ENCODE data around the gene GUCY1A2. TPM values are rescaled to one million over a fixed set of nuclear protein-coding genes. Genes with fewer than 3 reads are reported as not detected.

Gene GUCY1A2
- total RNA-seq, 2 experiments from 2014 or later = not detected

GRCh38 chr11:106765469-106766258 lies 252.6 kb downstream of the GUCY1A2 start:
- H3K27ac Mint-ChIP-seq = no peak overlapping the region
- DNase-seq (no peak), ATAC-seq (no peak)
- no peaks in the 10 kb centered on the region for H3K27me3 Mint-ChIP-seq
- no peaks in the 10 kb centered on the region for H3K4me1 Mint-ChIP-seq
- POLR2A ChIA-PET = interaction anchor here (0.7 kb wide), 1 partner anchor 11 kb away, joined by 3 read pairs; no protein-coding TSS in a partner anchor
- H3K4me3 Mint-ChIP-seq = no peak overlapping the region
- no peaks in the 10 kb centered on the region for H3K9me3 Mint-ChIP-seq (ENCODE audit: low read depth)
- H3K36me3 Mint-ChIP-seq (ENCODE audit: low read depth) = no peaks in the 10 kb centered on the region
- intact Hi-C loops (cut with DNase I, micrococcal nuclease) = no loop called here
- CTCF ChIA-PET = no interaction called here

GRCh38 chr11:106763501-106763900 lies 254.8 kb downstream of the GUCY1A2 start:
- Mint-ChIP-seq H3K9me3 (ENCODE audit: low read depth) (peaks cover 2% of the 10 kb centered on the region), H3K4me3 (no peak overlapping the region), H3K27ac (no peak overlapping the region), H3K27me3 (no peaks in the 10 kb centered on the region), H3K4me1 (no peaks in the 10 kb centered on the region), H3K36me3 (ENCODE audit: low read depth) (no peaks in the 10 kb centered on the region)
- ChIA-PET CTCF (interaction anchor here (0.7 kb wide), 1 partner anchor 18 kb away, joined by 3 read pairs; no protein-coding TSS in a partner anchor), POLR2A (no interaction called here)
- ATAC-seq (no peak), DNase-seq (no peak)
- intact Hi-C loops (cut with DNase I, micrococcal nuclease) = no loop called here

GRCh38 chr11:106761745-106762144 lies 256.5 kb downstream of the GUCY1A2 start:
- Mint-ChIP-seq H3K27ac (no peak overlapping the region), H3K4me1 (no peaks in the 10 kb centered on the region), H3K36me3 (ENCODE audit: low read depth) (no peaks in the 10 kb centered on the region), H3K4me3 (no peak overlapping the region), H3K9me3 (ENCODE audit: low read depth) (peaks cover 2% of the 10 kb centered on the region), H3K27me3 (no peaks in the 10 kb centered on the region)
- POLR2A ChIA-PET = no interaction called here
- ATAC-seq = no peak
- intact Hi-C loops (cut with DNase I, micrococcal nuclease) = no loop called here
- CTCF ChIA-PET = no interaction called here
- DNase-seq = no peak

- ChIA-PET POLR2A (no interaction called here), CTCF (no interaction called here)
- H3K27ac Mint-ChIP-seq = no peak overlapping the region
- no peak for ATAC-seq
- no peaks in the 10 kb centered on the region for H3K36me3 Mint-ChIP-seq (ENCODE audit: low read depth)
- no peaks in the 10 kb centered on the region for H3K4me1 Mint-ChIP-seq
- H3K4me3 Mint-ChIP-seq = no peak overlapping the region
- H3K9me3 Mint-ChIP-seq (ENCODE audit: low read depth) = peaks cover 2% of the 10 kb centered on the region
- no peak for DNase-seq
- intact Hi-C loops (cut with DNase I, micrococcal nuclease) = no loop called here
- no peaks in the 10 kb centered on the region for H3K27me3 Mint-ChIP-seq
These were observed 257.0 kb downstream of the GUCY1A2 start for GRCh38 chr11:106761240-106761639.

- Mint-ChIP-seq H3K27me3 (no peaks in the 10 kb centered on the region), H3K9me3 (ENCODE audit: low read depth) (peaks cover 1% of the 10 kb centered on the region), H3K36me3 (ENCODE audit: low read depth) (no peaks in the 10 kb centered on the region), H3K4me3 (no peak overlapping the region), H3K4me1 (no peaks in the 10 kb centered on the region), H3K27ac (no peak overlapping the region)
- intact Hi-C loops (cut with DNase I, micrococcal nuclease) = no loop called here
- CTCF ChIA-PET = no interaction called here
- ATAC-seq = no peak
- no peak for DNase-seq
- POLR2A ChIA-PET = no interaction called here
These were observed 270.2 kb downstream of the GUCY1A2 start for GRCh38 chr11:106748059-106748458.

- intact Hi-C loops (cut with DNase I, micrococcal nuclease) = no loop called here
- Mint-ChIP-seq H3K27ac (no peak overlapping the region), H3K27me3 (no peaks in the 10 kb centered on the region), H3K4me1 (no peaks in the 10 kb centered on the region), H3K4me3 (no peak overlapping the region), H3K36me3 (ENCODE audit: low read depth) (no peaks in the 10 kb centered on the region), H3K9me3 (ENCODE audit: low read depth) (no peaks in the 10 kb centered on the region)
- ChIA-PET POLR2A (no interaction called here), CTCF (interaction anchor here (0.7 kb wide), 1 partner anchor 17 kb away, joined by 3 read pairs; no protein-coding TSS in a partner anchor)
- no peak for DNase-seq
- no peak for ATAC-seq
These were observed 272.3 kb downstream of the GUCY1A2 start for GRCh38 chr11:106745941-106746340.

- no peak for ATAC-seq
- H3K4me1 Mint-ChIP-seq = no peaks in the 10 kb centered on the region
- no peaks in the 10 kb centered on the region for H3K36me3 Mint-ChIP-seq (ENCODE audit: low read depth)
- intact Hi-C loops (cut with DNase I, micrococcal nuclease) = no loop called here
- no peak overlapping the region for H3K4me3 Mint-ChIP-seq
- ChIA-PET CTCF (no interaction called here), POLR2A (no interaction called here)
- no peak for DNase-seq
- no peak overlapping the region for H3K27ac Mint-ChIP-seq
- peaks cover 24% of the 10 kb centered on the region for H3K9me3 Mint-ChIP-seq (ENCODE audit: low read depth)
- no peaks in the 10 kb centered on the region for H3K27me3 Mint-ChIP-seq
These were observed 284.6 kb downstream of the GUCY1A2 start for GRCh38 chr11:106733635-106734034.

- no peaks in the 10 kb centered on the region for H3K36me3 Mint-ChIP-seq (ENCODE audit: low read depth)
- ChIA-PET POLR2A (no interaction called here), CTCF (no interaction called here)
- no peak overlapping the region for H3K27ac Mint-ChIP-seq
- ATAC-seq (no peak), DNase-seq (no peak)
- H3K27me3 Mint-ChIP-seq = no peaks in the 10 kb centered on the region
- H3K4me1 Mint-ChIP-seq = no peaks in the 10 kb centered on the region
- intact Hi-C loops (cut with DNase I, micrococcal nuclease) = no loop called here
- no peak overlapping the region for H3K4me3 Mint-ChIP-seq
- H3K9me3 Mint-ChIP-seq (ENCODE audit: low read depth) = peaks cover 6% of the 10 kb centered on the region
These were observed 289.4 kb downstream of the GUCY1A2 start for GRCh38 chr11:106728859-106729258.

GRCh38 chr11:106728379-106728778 lies 289.9 kb downstream of the GUCY1A2 start:
- ATAC-seq (no peak), DNase-seq (no peak)
- H3K9me3 Mint-ChIP-seq (ENCODE audit: low read depth) = peaks cover 4% of the 10 kb centered on the region
- H3K27me3 Mint-ChIP-seq = no peaks in the 10 kb centered on the region
- CTCF ChIA-PET = no interaction called here
- H3K36me3 Mint-ChIP-seq (ENCODE audit: low read depth) = no peaks in the 10 kb centered on the region
- intact Hi-C loops (cut with DNase I, micrococcal nuclease) = no loop called here
- POLR2A ChIA-PET = no interaction called here
- no peak overlapping the region for H3K27ac Mint-ChIP-seq
- no peak overlapping the region for H3K4me3 Mint-ChIP-seq
- H3K4me1 Mint-ChIP-seq = no peaks in the 10 kb centered on the region

GRCh38 chr11:106727256-106727655 lies 291.0 kb downstream of the GUCY1A2 start:
- CTCF ChIA-PET = no interaction called here
- Mint-ChIP-seq H3K27ac (no peak overlapping the region), H3K4me3 (no peak overlapping the region), H3K4me1 (no peaks in the 10 kb centered on the region), H3K27me3 (no peaks in the 10 kb centered on the region), H3K36me3 (ENCODE audit: low read depth) (no peaks in the 10 kb centered on the region), H3K9me3 (ENCODE audit: low read depth) (peaks cover 4% of the 10 kb centered on the region)
- no peak for ATAC-seq
- POLR2A ChIA-PET = no interaction called here
- intact Hi-C loops (cut with DNase I, micrococcal nuclease) = no loop called here
- no peak for DNase-seq

GRCh38 chr11:106724293-106724892 lies 293.9 kb downstream of the GUCY1A2 start:
- DNase-seq = no peak
- ChIA-PET POLR2A (no interaction called here), CTCF (no interaction called here)
- H3K4me1 Mint-ChIP-seq = no peaks in the 10 kb centered on the region
- ATAC-seq = no peak
- H3K9me3 Mint-ChIP-seq (ENCODE audit: low read depth) = no peaks in the 10 kb centered on the region
- H3K4me3 Mint-ChIP-seq = no peak overlapping the region
- no peak overlapping the region for H3K27ac Mint-ChIP-seq
- no peaks in the 10 kb centered on the region for H3K27me3 Mint-ChIP-seq
- intact Hi-C loops (cut with DNase I, micrococcal nuclease) = no loop called here
- H3K36me3 Mint-ChIP-seq (ENCODE audit: low read depth) = no peaks in the 10 kb centered on the region

GRCh38 chr11:106723071-106723470 lies 295.2 kb downstream of the GUCY1A2 start:
- intact Hi-C loops (cut with DNase I, micrococcal nuclease) = no loop called here
- DNase-seq (no peak), ATAC-seq (no peak)
- Mint-ChIP-seq H3K4me1 (no peaks in the 10 kb centered on the region), H3K27me3 (no peaks in the 10 kb centered on the region), H3K36me3 (ENCODE audit: low read depth) (no peaks in the 10 kb centered on the region), H3K4me3 (no peak overlapping the region), H3K27ac (no peak overlapping the region), H3K9me3 (ENCODE audit: low read depth) (no peaks in the 10 kb centered on the region)
- ChIA-PET CTCF (no interaction called here), POLR2A (no interaction called here)

Measured in activated CD4-positive, alpha-beta T cell treated with anti-CD3 and anti-CD28 coated beads for 36 hours (primary cell).